Stimulated activated CD4-positive, alpha-beta T cell treated with anti-CD3 and anti-CD28 coated beads, Interleukin-1b, Interleukin-23, amount 100 ng/mL, for 24 hours (primary cell): Measurements from ENCODE around the gene FYB1.
"Not testable (repeated sequence)": the region's sequence is repeated elsewhere in the genome, so short reads cannot be mapped to it uniquely, and the experiment has no call there.

Source experiments
- DNase-seq, 4 experiments: peaks; one replicate each; pipeline ENCODE4 v3.0.0-alpha.2; 2020; ENCODE audit warnings: low read depth in 4 of 4, low spot score in 1 of 4

The FYB1 gene

GRCh38 chr5:39189292-39189955 lies 29.9 kb downstream of the FYB1 start:
- no peak for DNase-seq

DNA sequence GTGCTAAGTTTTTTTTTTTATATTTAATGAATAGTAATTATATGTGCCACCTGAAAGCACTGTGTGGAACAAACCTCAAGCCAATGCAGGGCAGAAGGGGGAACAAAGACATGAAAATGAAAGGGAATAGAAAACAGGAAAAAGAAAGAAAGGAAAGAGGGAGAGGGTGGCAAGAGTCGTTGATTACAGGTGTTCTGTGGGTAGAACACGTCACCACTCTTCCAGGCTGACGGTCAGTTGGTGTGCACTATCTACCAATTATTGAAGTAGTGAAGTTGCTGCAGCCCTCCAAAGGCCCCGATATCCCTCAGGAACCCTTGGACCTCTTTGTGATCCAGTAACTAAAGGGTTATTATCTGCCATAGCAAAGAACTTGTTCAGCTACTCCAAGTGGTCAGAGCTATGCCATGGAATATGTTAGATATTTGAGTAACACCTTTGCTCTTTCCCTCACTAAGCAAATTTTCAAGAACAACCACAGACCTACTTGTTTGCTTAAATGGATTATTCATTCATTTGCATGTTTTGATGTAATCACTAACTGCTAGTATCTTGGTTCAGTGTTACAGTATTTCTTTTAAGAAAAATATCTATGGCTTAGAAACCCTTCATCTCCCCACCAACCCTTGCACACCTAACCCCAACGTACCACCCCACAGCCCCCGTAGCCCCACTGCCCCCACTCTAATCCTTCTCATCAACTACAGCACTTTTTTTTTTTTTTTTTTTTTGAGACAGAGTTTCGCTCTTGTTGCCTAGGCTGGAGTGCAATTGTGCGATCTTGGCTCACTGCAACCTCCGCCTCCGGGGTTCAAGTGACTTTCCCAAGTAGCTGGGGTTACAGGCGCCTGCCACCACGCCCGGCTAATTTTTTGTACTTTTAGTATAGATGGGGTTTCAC lies 31.3 kb downstream of the FYB1 start:
- DNase-seq = no peak

DNA sequence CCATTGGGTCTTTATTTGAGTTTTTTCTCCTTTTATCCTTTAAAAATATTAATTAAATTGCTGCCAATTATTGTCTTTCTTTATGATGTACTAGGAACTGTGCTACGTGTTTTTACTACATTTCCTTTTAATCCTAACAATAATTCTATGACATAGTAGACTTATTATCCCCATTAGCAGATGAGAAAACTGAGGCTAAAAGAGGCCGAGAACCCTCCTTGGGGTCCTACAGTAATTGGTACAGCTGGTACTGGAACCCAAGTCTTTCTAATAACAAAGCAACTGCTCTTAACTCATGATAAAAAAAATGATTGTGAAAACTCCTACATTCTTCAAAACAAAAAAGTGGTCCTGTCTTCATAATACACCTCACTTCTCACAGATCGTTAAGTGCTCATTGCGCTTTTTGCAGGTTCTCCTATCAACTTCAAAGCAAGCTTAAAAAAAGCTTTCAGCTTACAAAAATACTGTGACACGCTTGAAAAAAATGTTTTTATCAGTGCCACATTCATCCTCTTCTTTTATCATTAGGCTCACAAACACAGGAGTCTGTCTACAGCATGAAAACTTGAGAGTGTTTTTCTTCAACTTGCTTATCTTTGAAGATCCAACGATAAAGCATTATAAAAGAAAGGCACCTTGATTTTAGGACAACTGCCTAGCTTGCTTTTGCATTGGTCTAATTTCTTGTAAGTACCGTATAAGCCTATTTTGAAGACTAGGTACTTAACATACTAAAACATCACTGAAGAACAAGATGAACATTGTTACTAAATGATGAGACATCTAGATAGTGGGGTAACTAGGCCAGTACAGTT lies 32.4 kb downstream of the FYB1 start:
- DNase-seq = no peak

- no peak for DNase-seq
These were observed 33.1 kb downstream of the FYB1 start for GRCh38 chr5:39186289-39186688.

DNA sequence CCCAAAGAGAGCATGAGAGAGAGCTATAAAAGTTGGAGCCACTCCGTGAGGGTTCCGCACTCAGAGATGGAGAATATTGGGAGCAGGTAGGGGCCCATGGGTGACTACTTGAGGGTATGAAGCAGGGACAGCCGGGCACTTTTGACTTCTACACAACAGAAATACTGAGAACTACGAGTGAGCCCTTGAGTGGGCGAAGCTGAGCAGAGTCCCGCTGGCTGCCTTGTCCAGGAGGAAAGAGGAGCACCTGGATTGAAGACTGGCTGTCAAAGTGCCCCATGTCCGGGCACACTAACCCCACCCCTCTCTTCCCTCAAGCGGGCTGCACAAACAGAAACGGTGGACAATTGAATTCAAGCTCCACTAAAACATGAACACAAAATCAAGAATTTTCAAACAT lies 33.6 kb downstream of the FYB1 start:
- DNase-seq = no peak

- not testable (repeated sequence) for DNase-seq
These were observed 39.8 kb downstream of the FYB1 start for GRCh38 chr5:39179561-39179960.

DNA sequence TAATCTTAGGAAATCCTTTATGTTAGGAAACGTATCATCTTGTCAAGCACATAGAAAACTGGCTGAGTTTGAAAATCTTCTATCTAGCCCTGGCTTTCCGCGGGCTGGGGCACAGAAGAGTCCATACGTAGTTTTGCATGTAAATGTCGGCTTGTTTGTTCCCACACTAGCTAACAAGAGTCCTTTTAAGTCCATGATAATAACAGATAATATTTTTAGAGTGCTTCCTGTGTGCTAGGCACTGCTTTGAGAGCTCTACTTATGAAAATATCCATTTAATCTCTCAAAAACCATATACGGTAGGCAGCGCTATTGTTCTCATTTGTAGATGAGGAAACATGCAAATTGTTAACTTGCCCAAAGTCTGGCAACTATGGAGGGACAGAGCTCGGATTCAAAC lies 40.5 kb downstream of the FYB1 start:
- DNase-seq = no peak

- no peak for DNase-seq
These were observed 41.2 kb downstream of the FYB1 start for GRCh38 chr5:39178171-39178570.

DNA sequence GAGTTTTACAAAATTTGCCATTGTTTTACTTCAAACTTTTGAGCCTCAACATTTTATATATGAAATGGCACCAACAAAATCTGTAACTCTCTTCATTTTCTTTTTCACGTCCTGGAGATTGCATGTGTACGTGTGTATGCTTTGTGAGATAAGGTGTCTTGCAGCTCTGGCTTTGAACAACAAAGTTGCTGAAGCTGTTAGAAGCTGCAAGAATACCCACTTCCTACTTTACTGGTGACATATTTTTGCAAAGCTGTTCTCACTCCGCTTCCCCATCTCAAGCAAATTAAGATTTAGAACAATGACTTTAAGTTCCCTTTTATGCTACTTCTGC lies 41.8 kb downstream of the FYB1 start:
- DNase-seq = no peak

DNA sequence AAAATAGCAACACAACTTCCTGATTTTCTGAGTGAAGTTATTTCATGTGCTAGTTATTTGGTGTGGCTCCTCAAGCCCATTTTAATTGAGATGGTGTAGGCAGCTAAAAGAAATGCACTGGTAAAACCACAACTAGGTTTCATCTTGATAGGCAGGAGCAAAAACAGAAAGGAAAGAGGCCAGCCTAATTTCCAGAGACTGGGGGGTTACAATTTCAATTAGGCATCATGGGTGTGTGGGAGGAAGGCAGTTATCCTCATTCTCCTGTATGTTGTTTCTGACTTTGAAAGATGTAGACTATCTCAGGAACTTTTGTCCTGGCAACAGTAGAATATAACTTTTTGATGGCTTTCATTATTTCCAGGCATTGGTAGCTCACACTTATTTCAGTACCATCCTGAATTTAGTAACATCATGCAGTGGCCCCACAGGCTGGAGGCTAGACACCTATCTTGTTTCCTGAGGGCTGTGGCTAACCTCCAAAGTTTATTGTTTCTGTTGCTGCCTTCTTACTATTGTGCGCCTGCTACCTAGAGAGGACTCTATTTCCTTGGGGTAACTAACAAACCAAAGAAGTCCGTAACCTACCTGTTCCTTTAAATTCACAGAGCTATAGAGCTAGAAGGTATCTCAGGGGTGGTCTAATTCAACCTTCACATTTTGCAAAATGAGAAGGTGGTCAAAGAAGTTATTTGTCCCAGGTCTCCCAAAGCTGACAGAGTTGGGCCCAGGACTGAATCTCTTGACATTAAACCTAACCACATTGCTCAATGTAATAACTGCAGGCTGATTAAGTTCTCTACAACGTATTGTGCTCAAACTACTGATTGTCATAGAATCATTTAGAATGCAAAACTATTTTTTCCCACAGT lies 42.4 kb downstream of the FYB1 start:
- DNase-seq = no peak

GRCh38 chr5:39175273-39175955 lies 43.9 kb downstream of the FYB1 start:
- DNase-seq = no peak

GRCh38 chr5:39173069-39173468 lies 46.3 kb downstream of the FYB1 start:
- DNase-seq = no peak

GRCh38 chr5:39172593-39172992 lies 46.8 kb downstream of the FYB1 start:
- no peak for DNase-seq

DNA sequence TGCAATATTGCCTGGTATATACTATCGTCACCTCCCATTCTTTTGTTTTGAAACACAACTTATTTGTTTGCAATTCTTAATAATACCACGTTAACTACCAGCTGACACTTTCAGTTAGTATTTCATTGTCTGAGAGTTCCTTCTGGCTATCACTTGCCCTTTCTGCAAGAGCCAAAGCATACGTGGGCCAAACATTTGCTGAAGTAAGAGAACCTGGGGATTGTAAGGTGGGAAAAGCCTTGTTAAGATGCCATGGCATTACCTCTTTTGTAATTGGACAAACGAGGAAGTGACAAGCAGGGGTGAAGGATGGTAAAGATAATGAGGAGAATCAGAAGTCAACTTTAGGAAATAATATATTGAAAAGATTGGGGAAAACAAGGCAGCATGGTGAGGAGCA lies 47.7 kb downstream of the FYB1 start:
- no peak for DNase-seq

- DNase-seq = no peak
These were observed 50.3 kb downstream of the FYB1 start for GRCh38 chr5:39169081-39169480.

GRCh38 chr5:39167972-39168342 lies 51.4 kb downstream of the FYB1 start:
- no peak for DNase-seq

DNA sequence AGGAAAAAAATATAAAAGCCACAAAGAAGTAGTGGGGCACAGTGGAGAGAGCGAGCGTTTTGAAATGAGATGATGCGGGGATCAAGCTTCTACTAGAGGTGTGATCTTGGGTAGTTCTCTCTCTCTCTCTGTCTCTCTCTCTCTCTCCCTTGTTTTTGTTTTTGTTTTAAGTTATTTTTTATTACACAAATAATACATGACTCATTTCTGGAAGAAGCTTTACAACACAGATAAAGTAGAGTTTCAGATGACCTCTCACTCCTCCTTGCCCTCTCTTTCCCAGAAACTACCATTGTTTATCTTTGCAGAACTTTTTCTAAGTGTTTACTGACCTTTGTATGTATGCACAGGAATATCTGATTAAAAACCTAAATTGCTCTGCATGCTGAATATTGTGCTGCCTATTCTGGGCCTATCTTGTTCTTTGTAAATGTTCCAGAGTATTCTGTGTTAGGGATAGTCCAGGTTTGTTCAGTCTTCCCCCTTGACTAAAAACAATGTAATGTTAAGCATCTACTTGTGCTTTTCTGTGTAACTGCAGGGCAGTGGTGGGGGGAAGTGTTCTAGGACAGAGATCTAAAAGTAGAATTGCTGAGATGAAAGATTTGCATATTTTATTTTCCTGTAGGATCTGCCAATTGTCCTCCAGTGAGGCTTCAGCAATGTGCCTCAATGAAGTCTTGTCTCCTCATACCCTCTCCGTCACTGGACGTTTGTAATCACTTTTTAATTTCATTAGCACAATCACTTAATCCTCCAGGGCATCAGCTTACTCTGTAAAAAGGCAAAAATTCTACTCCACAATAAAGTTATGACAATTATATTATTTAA lies 52.0 kb downstream of the FYB1 start:
- DNase-seq = no peak

DNA sequence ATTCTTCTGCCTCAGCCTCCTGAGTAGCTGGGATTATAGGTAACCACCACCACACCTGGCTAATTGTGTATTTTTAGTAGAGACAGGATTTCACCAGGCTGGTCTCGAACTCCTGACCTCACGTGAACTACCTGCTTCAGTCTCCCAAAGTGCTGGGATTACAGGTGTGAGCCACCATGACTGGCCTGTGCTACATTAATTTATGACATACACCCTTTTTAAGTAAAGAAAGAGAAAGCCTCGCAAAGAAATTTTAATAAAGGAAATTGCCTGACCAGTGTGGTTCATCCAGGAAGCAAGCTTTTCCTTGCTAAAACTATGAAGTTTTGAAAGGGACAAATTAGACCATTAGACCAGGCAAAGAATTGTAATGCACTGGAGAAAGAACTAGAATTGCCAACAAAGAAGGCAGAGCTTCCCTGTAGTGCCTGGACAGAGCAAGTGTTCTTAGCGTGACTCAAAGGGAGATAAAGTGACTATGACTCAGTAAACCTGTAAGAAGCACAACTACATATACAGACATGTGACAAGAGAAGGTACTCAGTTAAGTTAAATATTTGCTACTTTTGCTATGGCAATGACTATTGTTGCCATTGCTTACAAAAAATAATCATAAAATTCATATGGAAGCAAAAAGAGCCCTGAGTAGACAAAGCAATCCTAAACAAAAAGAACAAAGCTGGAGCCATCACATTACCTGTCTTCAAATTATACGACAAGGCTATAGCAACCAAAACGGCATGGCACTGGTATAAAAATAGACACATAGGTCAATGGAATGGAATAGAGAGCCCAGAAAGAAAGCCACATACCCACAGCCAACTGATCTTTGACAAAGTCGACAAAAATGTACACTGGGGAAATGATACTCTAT lies 54.6 kb downstream of the FYB1 start:
- DNase-seq = no peak

- DNase-seq = no peak
These were observed 55.3 kb downstream of the FYB1 start for GRCh38 chr5:39164016-39164415.
